GM19395 (cell line): ENCODE results near the gene JSRP1.
"Not testable (repeated sequence)": the region's sequence is repeated elsewhere in the genome, so short reads cannot be mapped to it uniquely, and the experiment has no call there.

Experiments used
- ATAC-seq: cut with Tn5 transposase; IDR thresholded peaks from one replicate; pipeline ENCODE4 v1.9.1; 2021; ENCODE audit warnings: mild to moderate bottlenecking, moderate library complexity; ENCODE audit not compliant: unreplicated experiment

Gene JSRP1

GRCh38 chr19:2282862-2283237, 26.6 kb upstream of the JSRP1 start:
- no peak for ATAC-seq

GRCh38 chr19:2282062-2282861, 26.0 kb upstream of the JSRP1 start, which contains the start of gene PEAK3:
Gene PEAK3, minus strand, starts transcription at chr19:2282175. Its CDS starts 1,244 bp downstream, at chr19:2280931.
- no peak for ATAC-seq

- not testable (repeated sequence) for ATAC-seq
Observed at GRCh38 chr19:2281265-2282061, 25.2 kb upstream of the JSRP1 start.

GRCh38 chr19:2280633-2281264, 24.5 kb upstream of the JSRP1 start:
- no peak for ATAC-seq

GRCh38 chr19:2278459-2279158, 22.4 kb upstream of the JSRP1 start:
- no peak for ATAC-seq

- ATAC-seq, result no peak
Observed at GRCh38 chr19:2277138-2277537, 20.9 kb upstream of the JSRP1 start.

GRCh38 chr19:2276429-2276986, 20.3 kb upstream of the JSRP1 start:
- no peak for ATAC-seq

- ATAC-seq, result no peak
Observed at GRCh38 chr19:2275588-2276428, 19.6 kb upstream of the JSRP1 start.

GRCh38 chr19:2274931-2275535, 18.8 kb upstream of the JSRP1 start:
- ATAC-seq, result no peak

- no peak for ATAC-seq
Observed at GRCh38 chr19:2274185-2274711, 18.0 kb upstream of the JSRP1 start.

- no peak for ATAC-seq
Observed at GRCh38 chr19:2273356-2274184, 17.4 kb upstream of the JSRP1 start.

- no peak for ATAC-seq
Observed at GRCh38 chr19:2271234-2272103, 15.3 kb upstream of the JSRP1 start.

GRCh38 chr19:2270423-2271233, 14.4 kb upstream of the JSRP1 start:
- ATAC-seq, result no peak

- no peak for ATAC-seq
Observed at GRCh38 chr19:2270157-2270422, 13.9 kb upstream of the JSRP1 start.

GRCh38 chr19:2269244-2270156, 13.3 kb upstream of the JSRP1 start:
- peak; percentile 46 for ATAC-seq

- no peak for ATAC-seq
Observed at GRCh38 chr19:2268861-2269243, 12.6 kb upstream of the JSRP1 start.
